NCI-H446 (cell line): ENCODE results near the gene ANKRD1.
"Not testable (repeated sequence)": the region's sequence is repeated elsewhere in the genome, so short reads cannot be mapped to it uniquely, and the experiment has no call there.

Experiments
- DNase-seq, 2 experiments: peaks; one replicate each; lab custom pipeline; 2025; lab: John Stamatoyannopoulos, UW

Gene ANKRD1

DNA sequence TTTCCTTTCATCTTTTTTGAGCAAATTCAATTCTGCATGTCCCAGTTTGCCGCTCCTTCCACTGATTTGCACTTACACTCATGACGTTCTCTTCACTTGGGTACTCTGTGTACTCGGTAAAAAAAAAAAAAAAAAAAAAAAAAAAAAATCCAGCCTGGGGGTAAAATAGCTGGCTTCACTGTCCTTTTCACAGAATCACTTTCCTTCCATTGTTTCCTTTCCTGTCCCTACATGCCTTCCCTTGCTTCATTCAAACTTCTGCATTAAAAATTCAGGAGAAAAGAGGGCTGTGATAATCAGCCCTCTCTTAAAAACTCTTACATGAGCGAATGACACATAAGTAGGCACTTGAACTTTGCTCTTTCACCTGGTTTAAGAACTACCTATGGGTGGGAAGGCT lies 8.7 kb downstream of the ANKRD1 start:
- DNase-seq, result no peak

DNA sequence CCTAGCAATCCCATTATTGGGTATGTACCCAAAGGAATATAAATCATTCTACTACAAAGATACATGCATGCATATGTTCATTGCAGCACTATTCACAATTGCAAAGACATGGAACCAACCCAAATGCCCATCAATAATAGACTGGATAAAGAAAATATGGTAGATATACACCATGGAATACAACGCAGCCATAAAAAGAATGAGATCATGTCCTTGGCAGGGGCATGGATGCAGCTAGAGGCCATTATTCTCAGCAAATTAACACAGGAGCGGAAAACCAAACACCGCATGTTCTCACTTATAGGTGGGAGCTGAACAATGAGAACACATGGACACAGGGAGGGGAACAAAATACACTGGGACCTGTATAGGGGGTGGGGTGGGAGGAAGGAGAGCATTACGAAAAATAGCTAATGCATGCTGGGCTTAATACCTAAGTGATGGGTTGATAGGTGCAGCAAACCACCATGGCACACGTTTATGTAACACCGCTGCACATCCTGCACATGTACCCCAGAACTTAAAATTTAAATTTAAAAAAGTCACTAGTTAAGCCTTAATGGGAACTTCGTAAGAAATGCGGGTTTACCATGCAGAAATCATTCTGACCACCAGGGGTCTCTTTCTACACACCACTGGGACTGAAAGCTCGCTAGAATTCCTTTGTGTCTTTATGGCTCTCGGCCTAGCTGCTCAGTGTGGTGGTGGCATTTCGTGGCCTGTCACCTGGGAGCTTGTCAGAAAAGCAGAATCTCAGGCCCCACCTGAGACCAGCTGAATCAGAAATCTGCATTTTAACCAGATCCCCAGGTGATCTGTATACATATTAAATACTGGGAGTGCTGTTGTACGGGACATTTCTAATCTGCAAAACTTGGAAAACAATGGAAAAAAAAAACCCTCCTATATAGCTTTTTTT lies 9.5 kb downstream of the ANKRD1 start:
- peak; percentile 6 to 69 for DNase-seq

DNA sequence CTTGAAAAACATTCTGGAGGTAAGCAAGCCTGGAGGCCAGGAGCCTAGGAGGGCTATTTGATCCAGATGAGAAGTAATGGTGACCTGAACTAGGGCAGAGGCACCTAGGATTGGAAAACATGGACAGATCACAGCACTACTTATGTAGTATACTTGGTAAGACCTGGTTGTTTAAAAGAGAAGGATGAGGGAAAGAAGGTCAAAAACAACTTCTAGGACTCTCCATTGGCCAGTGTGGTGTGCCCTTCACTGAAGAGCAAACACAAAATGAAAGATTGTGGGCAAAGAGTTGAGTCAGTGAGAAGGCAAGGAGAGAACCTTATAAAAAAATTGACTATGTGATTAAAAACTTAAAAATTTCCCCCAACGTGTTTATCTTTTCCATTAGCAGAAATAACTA lies 14.3 kb downstream of the ANKRD1 start:
- DNase-seq, result no peak

DNA sequence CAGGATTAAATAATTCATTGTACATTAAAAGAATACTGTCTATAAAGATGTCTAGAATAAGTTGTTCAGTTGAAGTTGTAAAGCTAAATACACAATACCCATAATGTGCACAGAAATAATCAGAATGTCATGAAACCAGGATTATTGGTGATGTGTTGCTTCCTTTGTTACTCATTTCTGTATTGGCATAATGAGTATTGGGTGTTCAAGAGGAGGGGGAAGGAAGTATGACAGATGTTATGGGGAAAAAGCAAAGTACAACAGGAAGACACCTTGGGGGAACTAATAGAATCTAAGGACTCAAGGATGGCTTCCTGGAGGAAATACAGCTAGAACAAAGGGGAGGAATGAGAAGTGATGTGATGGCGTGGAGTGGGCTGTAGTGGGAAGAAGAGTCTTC lies 15.0 kb downstream of the ANKRD1 start:
- no peak for DNase-seq

DNA sequence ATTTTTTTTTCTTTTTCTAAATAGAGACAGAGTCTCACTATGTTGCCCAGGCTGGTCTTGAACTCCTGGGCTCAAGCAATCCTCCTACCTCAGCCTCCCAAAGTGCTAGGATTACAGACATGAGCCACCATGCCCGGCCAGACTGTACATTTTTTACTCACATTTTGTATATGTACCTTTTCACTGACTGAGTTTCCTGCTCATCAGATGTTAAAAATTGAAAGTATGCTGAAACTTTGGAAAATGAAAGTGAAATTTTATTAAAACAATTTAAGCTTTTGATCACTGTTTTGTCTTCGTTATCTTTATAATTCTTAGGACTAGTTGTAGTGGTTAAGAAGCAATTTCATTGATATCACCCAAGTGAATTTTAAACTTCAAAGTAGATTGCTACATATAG lies 24.0 kb downstream of the ANKRD1 start:
- not testable (repeated sequence) for DNase-seq

DNA sequence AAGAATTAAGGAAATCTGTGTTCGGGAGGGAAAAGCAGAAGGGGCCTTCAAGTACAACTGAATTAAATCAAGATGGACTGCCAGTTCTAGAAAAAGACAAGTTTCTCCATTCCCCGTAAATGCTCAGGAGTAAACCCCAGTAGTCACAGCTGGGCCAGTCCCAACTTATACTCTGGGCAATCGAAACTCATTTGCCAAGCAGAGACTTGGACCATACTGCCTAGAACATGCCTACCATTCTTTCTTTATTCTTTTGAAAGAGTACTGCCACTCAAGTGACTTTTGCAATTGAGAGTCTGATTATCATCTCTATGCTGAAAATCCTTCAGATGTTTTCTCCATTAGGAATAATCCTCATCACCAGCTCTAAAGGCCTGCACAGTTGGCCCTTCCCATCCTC lies 27.7 kb downstream of the ANKRD1 start:
- DNase-seq, result no peak

DNA sequence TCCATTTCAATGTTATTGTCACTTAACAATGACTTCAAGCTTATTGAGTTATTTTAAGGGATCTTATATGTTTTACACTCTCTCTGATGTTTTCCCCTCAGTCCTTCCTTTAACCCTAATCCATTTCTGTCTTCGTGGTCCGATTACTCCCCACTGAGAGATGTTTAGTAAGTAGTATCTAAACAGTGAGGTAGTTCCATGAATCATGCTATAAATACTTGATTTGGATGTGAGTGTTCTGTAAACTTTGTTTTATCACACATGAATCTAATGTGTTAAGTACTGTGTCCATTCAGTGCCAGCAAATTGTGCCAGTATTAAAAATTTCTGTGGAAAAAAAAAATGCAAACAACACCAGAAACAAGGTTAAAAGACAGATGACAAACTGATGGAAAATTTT lies 30.5 kb downstream of the ANKRD1 start:
- DNase-seq, result no peak

DNA sequence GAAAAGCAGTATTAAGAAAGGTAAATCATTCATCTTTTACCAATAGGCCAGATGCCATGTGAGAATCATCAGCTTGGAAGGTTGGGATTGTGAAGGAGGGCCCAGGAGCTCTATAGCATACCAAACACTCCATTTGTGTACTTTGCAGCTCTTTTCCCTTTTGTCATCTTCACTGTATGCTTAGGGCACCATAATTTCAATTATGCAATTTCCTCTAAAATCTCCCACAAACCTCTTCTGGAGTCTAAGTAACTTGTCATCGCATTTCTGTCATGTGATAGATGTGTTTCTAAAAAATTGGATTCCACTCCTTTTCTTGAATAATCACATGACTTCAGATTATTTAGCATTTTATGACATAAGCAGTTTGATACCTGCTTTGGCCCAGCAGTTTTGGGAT lies 31.3 kb downstream of the ANKRD1 start:
- no peak for DNase-seq

DNA sequence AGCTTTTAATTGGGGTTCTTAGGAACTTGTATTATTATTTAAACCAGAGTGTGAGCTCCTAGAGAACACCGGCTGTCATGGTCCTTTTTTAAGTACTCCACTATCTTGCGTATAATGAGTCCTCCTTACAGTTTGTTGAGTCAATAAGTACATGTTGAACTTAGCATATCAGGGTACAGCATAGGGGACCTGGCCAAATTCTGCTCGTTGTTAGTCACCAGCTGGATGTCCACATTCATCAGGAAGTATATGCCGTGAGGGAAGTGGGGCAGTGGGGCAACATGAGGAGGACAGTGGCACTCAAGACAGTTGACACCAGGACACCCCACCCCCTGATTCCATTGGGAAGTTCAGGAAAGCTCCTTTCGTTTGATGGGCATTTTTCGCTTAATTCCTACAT lies 32.5 kb downstream of the ANKRD1 start:
- no peak for DNase-seq

DNA sequence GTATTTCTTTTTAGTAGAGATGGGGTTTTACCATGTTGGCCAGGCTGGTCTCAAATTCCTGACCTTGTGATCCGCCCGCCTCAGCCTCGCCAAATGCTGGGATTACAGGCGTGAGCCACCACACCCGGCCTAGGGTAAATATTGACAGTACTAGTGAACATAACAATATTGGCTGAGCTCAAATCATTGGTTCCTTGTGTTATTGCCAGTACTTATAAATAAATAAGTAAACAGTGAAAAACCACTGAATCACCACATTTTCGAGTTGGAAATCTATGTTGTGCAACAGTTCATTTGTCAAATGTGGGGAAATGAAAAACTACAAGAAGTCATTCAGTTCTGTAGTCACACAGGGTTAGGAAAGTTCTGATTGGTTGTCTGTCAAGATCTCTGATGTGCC lies 33.3 kb downstream of the ANKRD1 start:
- DNase-seq, result no peak

DNA sequence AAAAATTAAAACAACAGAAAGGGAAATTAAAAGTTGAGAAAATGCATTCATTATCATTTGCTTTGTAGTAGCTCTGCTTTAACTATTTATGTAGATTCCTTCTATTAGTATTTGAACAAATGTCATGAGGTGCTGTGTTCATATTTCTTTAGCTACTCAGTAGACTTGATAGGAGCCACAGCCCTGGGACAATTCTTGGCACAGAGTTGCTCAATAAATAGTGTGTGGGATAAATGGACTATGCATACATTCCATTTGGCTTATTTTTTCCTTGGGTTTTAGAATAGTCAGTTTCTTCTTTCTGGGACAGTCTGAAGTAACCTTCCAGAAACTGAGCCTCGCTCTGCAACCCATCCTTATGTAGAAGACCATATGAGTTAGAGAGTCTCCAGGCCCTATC lies 35.7 kb downstream of the ANKRD1 start:
- DNase-seq, result no peak

DNA sequence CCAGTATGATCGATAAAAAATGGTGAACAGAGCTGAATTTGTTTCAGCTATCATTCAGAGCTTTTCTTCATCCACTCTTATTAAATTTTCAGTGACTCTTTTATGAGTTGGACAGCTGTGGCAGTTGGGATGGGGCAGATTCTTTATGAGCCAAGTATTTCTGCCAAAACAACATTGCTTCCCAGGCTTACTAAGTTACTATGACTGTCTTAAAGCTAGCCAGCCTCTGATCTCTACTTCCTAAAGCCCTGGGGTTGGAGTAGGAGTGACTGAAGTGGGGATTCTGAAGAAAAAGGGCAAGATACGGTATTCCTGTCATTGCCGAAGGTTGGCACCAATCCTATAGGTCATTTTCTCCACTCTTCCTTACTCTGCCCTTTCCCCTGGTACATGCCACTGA lies 36.5 kb downstream of the ANKRD1 start:
- no peak for DNase-seq

DNA sequence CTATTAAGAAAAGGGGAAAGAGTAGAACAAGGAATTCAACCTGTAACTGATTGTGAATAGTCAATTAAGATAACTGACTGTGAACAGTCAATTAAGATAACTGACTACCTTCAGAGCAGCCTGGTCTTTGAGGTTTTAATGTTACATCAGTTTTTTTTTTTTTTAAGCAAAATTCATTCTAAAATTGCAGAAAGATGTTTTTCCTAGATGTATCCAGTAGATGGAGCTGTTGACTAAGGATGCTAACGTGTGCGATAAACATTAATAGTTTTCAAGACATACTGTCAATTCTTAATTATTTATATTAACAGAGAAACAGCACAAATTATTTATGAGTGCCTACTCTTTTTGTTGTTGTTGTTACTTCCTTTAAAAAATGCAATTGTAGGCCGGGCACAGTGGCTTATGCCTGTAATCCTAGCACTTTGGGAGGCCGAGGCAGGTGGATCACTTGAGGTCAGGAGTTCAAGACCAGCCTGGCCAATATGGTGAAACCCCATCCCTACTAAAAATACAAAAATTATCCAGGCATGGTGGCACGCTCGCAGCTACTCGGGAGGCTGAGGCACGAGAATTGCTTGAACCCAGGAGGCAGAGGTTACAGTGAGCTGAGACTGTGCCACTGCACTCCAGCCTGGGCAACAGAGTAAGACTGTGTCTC lies 40.7 kb downstream of the ANKRD1 start:
- peak in 1 of 2 experiments; percentile 10 for DNase-seq

DNA sequence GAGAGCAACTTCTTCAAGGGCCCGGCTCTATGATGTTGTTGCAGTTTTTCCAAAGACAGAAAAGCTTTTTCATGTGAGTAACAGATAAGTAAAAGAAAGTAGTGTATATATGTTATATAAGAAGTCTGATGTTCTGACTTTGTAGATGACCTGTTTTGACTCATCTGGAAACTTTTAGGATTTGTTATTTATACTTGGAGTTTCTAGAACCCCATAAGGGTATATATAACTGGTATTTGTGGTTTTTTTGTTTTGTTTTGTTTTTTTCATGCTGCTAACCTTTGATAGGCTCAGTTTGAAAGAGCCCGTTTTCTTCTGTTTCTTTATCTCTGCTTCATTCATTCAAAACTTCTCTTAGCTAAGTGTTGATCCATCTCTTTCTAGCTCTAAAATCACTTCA lies 41.8 kb downstream of the ANKRD1 start:
- no peak for DNase-seq

DNA sequence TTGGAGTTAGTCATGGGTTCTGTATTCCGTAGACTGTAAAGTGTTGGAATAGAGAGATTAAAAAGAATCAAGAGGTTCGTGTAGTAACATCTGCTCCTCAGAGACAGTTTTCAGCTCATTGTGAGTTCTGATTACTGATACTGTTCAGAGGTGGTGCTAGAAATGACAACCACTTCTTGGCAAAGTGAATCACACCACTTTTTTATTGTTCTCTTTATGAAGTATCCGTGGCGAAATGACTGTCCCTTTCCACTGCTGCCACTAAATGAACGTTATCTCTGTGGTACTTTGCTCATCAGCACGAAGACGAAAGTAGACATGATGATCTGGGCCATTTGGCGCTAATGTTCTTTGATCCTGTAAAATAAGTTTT lies 48.3 kb downstream of the ANKRD1 start:
- DNase-seq, result no peak

DNA sequence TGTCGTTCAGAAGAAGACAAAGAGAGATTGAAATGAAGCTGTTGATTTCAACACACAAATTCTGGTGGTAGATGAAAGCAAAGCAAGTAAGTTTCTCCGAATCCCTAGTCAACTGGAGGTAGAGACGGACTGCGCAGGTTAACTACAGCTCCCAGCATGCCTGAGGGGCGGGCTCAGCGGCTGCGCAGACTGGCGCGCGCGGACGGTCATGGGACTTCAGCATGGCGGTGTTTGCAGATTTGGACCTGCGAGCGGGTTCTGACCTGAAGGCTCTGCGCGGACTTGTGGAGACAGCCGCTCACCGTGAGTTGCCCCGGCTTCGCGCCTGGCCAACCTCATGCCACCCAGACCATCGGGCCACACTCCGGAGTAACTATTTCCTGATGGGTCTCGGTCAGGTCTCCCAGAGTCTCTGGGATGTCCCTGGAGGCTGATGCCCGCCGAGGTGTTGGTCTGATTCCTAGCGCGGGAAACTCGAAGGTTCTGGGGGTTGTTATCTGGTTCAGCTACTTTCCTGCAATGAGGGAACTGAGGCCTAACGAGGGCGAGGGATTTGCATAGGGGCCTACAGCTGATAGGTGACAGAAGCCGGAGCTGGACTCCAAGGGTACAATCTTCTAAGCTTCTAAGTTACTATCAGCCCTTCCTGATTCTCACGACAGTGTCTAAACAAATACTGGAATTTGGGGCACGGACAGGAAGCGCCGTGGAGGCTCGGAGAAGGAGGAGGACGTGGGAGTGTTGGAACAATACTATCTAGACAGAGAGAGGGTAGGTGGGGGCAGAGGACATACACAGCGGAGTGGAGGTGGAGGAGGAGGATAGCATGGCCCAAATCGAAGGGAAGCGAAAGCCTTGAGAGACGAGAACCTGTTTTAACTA lies 48.9 kb downstream of the ANKRD1 start, which contains the start of gene RPP30:
Gene RPP30 (plus strand): TSS at position 209 of the 882 bp plus-strand sequence. CDS start 13 bp downstream, at position 222.
- DNase-seq, result peak in 1 of 2 experiments; percentile 65

DNA sequence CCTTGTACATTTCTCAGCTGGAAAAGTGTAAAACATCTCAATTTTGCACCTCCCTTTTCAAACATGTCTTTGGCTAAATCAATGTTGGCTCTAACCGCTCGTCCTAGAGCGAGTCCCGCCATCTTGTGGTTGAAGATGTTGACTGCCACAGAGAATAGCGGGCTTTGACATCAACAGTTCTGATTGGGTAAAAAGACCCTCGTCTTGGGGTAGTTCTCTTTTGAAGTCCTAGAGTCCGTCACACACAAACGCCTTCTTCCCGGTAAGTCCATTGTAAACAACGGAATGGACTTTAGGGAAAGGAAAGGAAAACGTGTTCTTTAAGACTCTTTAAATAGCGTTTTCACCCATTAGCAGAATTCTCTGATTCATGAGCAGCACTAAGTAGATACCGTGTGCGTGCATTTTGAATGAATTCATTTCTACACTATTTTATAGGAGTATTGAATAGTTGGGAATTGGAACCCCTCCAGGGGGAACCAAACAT lies 49.6 kb downstream of the ANKRD1 start:
- DNase-seq, result peak; percentile 24 to 46

DNA sequence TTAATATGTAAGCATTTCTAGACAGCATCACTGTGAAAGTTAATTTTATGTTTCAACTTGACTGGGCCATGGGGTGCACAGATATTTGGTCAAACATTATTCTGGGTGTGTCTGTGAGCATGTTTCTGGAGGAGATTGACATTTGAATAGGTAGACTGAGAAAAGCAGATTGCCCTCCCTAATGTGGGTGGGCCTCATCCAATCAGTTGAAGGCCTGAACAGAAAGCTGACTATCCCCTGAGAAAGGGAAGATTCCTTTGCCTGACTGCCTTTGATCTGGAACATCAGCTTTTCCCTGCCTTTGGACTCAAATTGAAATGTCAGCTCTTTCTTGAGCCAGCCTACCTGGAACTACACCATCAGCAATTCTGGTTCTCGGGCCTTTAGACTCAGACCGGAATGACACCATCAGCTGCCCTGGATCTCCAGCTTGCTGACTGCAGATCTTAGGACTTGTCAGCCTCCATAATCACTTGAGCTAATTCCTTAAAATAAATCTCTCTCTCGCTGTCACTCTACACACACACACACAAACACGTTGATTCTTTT lies 54.8 kb downstream of the ANKRD1 start:
- no peak for DNase-seq

DNA sequence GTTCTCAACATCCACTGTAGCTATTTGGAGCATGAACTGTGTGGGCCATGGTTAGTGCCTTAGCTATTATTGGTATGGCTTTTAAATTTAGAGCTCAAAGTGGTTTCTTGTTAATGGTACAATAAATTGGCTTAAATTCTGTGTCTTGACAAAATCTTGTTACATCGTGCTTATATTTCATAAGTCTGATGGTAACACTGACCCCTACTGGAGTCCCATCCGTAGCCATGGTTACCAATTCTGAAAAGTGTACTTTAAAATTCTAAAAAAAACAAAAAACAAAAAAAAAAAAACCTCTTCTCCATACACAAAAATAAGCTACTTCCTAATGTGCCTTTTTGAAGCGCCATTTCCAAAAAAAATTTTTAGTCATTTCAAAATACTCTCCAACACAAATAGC lies 55.5 kb downstream of the ANKRD1 start:
- DNase-seq, result no peak

DNA sequence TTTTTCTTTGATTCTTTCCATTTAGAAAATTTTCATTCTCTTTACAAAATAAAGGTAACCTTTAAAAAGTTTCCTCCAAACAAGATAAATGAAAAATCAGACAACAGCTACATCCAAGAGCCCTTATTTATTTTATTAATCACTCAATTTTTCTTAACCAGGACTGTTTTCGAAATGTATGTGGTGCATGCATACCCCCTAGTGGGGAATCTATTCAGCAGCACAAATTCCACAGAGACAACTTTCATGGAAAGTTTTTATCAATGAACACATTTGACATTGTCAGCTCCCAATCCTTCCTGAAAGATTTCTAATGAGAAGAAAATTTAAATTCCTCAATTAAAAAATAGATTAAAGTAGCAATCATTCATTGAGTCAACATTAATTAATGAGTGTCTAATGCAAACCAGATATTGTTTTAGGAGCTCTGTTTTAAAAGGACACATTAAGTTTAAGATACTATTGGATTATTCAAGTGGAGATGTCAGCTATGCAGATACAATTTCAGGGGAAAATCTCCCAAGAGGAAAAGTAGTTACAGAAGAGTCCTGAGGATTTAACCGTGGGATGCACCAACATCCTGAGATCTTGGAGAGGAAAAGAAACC lies 57.9 kb downstream of the ANKRD1 start:
- DNase-seq, result peak in 1 of 2 experiments; percentile 27
